NT2/D1 (cell line): ENCODE data around the gene DCTN3.

ENCODE experiments used
- DNase-seq: peaks from one replicate; pipeline ENCODE4 v3.0.0-alpha.2; 2011; ENCODE audit warnings: low read depth, low spot score
- H3K27me3 ChIP-seq: 2 replicates; pipeline ENCODE4 v1.6.0; 2011; ENCODE audit warnings: mild to moderate bottlenecking; ENCODE audit not compliant: insufficient read length, insufficient read depth
- H3K36me3 ChIP-seq: 2 replicates; pipeline ENCODE4 v1.6.1; 2011; ENCODE audit warnings: mild to moderate bottlenecking, low read length, mixed read lengths; ENCODE audit not compliant: insufficient read depth, insufficient read length
- H3K4me1 ChIP-seq: 2 replicates; pipeline ENCODE4 v1.5.1; 2011; ENCODE audit not compliant: insufficient read depth, insufficient read length
- H3K4me3 ChIP-seq: 2 replicates; pipeline ENCODE4 v1.5.1; 2011; ENCODE audit warnings: low read depth; ENCODE audit not compliant: insufficient read length
- H3K9ac ChIP-seq: 2 replicates; pipeline ENCODE4 v1.6.0; 2011; ENCODE audit warnings: low read depth; ENCODE audit not compliant: insufficient read length
- H3K9me3 ChIP-seq: 2 replicates; pipeline ENCODE4 v1.5.1; 2011; ENCODE audit warnings: mild to moderate bottlenecking, low read length; ENCODE audit not compliant: insufficient read depth
- SUZ12 ChIP-seq: IDR thresholded peaks from 2 replicates; pipeline ENCODE4 v1.6.1; 2011; ENCODE audit not compliant: insufficient read length, insufficient read depth; ENCODE audit errors: extremely low read depth
- YY1 ChIP-seq: IDR thresholded peaks from 2 replicates; pipeline ENCODE4 v1.6.1; 2011; ENCODE audit not compliant: insufficient read length, insufficient read depth
- ZNF274 ChIP-seq: IDR thresholded peaks from 2 replicates; pipeline ENCODE4 v1.6.1; 2011; ENCODE audit warnings: mild to moderate bottlenecking, low read depth, low read length

The DCTN3 gene

GRCh38 chr9:34628656-34629490, 8.6 kb upstream of the DCTN3 start, which contains the start of gene ARID3C:
TSS of gene ARID3C (minus strand) at chr9:34629066. CDS start at chr9:34628014, 1,052 bp downstream.
- TF ChIP-seq SUZ12 (no peak), ZNF274 (no peak), YY1 (no peak)
- H3K9ac ChIP-seq, result peak within 1 kb of the TSS; percentile 71
- H3K9me3 ChIP-seq, result no peaks in the 10 kb centered on the region
- H3K4me3 ChIP-seq, result peak within 1 kb of the TSS; percentile 41
- peaks cover 6% of the 10 kb centered on the region for H3K4me1 ChIP-seq
- H3K27me3 ChIP-seq, result peaks cover 77% of the 10 kb centered on the region
- DNase-seq, result no peak
- no peaks in the 10 kb centered on the region for H3K36me3 ChIP-seq

GRCh38 chr9:34627716-34628655, 7.7 kb upstream of the DCTN3 start:
- Histone ChIP-seq H3K9me3 (no peaks in the 10 kb centered on the region), H3K27me3 (peaks cover 78% of the 10 kb centered on the region), H3K4me1 (peaks cover 3% of the 10 kb centered on the region), H3K36me3 (no peaks in the 10 kb centered on the region), H3K4me3 (peak overlapping the region; percentile 41), H3K9ac (no peak overlapping the region)
- TF ChIP-seq SUZ12 (no peak), ZNF274 (no peak), YY1 (no peak)
- DNase-seq, result no peak

GRCh38 chr9:34625186-34625486, 4.8 kb upstream of the DCTN3 start:
- peaks cover 63% of the 10 kb centered on the region for H3K27me3 ChIP-seq

GRCh38 chr9:34624475-34625185, 4.3 kb upstream of the DCTN3 start:
- DNase-seq, result no peak
- Histone ChIP-seq H3K27me3 (peaks cover 57% of the 10 kb centered on the region), H3K9me3 (no peaks in the 10 kb centered on the region), H3K4me3 (no peak overlapping the region), H3K36me3 (no peaks in the 10 kb centered on the region), H3K4me1 (no peaks in the 10 kb centered on the region), H3K9ac (no peak overlapping the region)
- TF ChIP-seq YY1 (no peak), SUZ12 (no peak), ZNF274 (no peak)

More at GRCh38 chr9:34625186-34625486, 4.8 kb upstream of the DCTN3 start:
- H3K4me3 ChIP-seq, result no peak overlapping the region
- H3K9me3 ChIP-seq, result no peaks in the 10 kb centered on the region
- DNase-seq, result no peak
- no peaks in the 10 kb centered on the region for H3K4me1 ChIP-seq
- TF ChIP-seq SUZ12 (no peak), YY1 (no peak), ZNF274 (no peak)
- no peak overlapping the region for H3K9ac ChIP-seq
- H3K36me3 ChIP-seq, result no peaks in the 10 kb centered on the region

GRCh38 chr9:34623374-34624235, 3.3 kb upstream of the DCTN3 start:
- Histone ChIP-seq H3K36me3 (no peaks in the 10 kb centered on the region), H3K4me3 (no peak overlapping the region), H3K4me1 (no peaks in the 10 kb centered on the region), H3K9ac (no peak overlapping the region), H3K9me3 (no peaks in the 10 kb centered on the region), H3K27me3 (peaks cover 48% of the 10 kb centered on the region)
- no peak for DNase-seq
- no peak for TF ChIP-seq YY1
- no peak for TF ChIP-seq ZNF274
- no peak for TF ChIP-seq SUZ12

GRCh38 chr9:34615132-34615531, 5.2 kb downstream of the DCTN3 start:
- H3K27me3 ChIP-seq, result no peaks in the 10 kb centered on the region
- peaks cover 52% of the 10 kb centered on the region for H3K36me3 ChIP-seq
- no peaks in the 10 kb centered on the region for H3K9me3 ChIP-seq
- DNase-seq, result no peak
- H3K9ac ChIP-seq, result no peak overlapping the region
- H3K4me1 ChIP-seq, result peaks cover 10% of the 10 kb centered on the region
- H3K4me3 ChIP-seq, result no peak overlapping the region
- TF ChIP-seq YY1 (no peak), SUZ12 (no peak), ZNF274 (no peak)
